ENCODE measurements around the gene TMC7.

GRCh38 chr16:19109288-19109664 lies 125.5 kb downstream of the TMC7 start:
- TF ChIP-seq MED1 (CRISPR knock-in tag; IDR thresholded peaks at IDR 0.05; ENCODE audit: borderline replicate concordance), result no peak
- no peak for TF ChIP-seq CREB1 (IDR thresholded peaks at IDR 0.05)
- TF ChIP-seq CREB1 (CRISPR knock-in tag; IDR thresholded peaks at IDR 0.05), result no peak

Measured in K562 (cell line).